ENCODE measurements around the gene BRIX1.
"Not testable (repeated sequence)": the region's sequence is repeated elsewhere in the genome, so short reads cannot be mapped to it uniquely, and the experiment has no call there.

BRIX1 gene

DNA sequence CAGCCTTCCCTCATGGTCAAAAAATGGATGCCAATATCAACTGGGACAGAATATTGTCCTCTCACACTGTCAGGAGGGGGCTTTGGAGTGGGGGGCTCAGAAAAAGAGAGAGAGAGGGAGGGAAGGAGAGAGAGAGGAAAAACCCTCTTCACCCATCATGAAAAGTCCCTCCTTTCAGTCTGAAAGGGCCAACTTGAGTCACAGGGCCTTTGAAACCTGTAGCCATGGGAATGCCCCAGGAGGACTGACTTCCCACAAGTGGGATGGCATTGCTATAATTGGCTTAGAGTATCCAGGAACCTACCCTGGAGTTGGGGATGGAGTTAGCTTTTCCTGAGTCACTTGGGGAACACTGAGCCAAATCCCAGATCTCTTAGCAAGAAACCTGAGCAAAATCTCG lies 55.0 kb downstream of the BRIX1 start:
- DNase-seq: no peak

DNA sequence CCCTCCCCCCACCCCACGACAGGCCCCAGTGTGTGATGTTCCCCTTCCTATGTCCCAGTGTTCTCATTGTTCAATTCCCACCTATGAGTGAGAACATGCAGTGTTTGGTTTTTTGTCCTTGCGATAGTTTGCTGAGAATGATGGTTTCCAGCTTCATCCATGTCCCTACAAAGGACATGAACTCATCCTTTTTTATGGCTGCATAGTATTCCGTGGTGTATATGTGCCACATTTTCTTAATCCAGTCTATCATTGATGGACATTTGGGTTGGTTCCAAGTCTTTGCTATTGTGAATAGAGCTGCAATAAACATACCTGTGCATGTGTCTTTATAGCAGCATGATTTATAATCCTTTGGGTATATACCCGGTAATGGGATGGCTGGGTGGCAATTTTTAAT lies 56.1 kb downstream of the BRIX1 start:
- not testable (repeated sequence) for DNase-seq

All from HCEC 1CT (cell line).